Endothelial cell of umbilical vein (primary cell): Measurements from ENCODE around the gene TMEM176A. TPM values are rescaled to one million over a fixed set of nuclear protein-coding genes. Genes with fewer than 3 reads are reported as not detected.

Experiments used
- BruUV-seq: library from RNA; stranded (reverse); fragments of 400-500 nt; replicated peaks from 2 replicates; lab custom pipeline; 2021; lab: Mats Ljungman, UMichigan
- CTCF ChIA-PET: fragments of 300-600, 350-600 bp; sonication (Branson Sonifier 250); formaldehyde crosslinking; loops from one replicate; lab custom pipeline; 2021; ENCODE audit warnings: antibody characterized with exemption, inconsistent platforms; lab: Charles Lee
- POLR2A ChIA-PET: fragments of 300-600, 350-600 bp; sonication (Branson Sonifier 250); formaldehyde crosslinking; loops from one replicate; lab custom pipeline; 2021; ENCODE audit warnings: antibody characterized with exemption, inconsistent platforms; lab: Charles Lee
- DNase-seq: peaks from one replicate; pipeline ENCODE4 v3.0.0-alpha.2; 2011; ENCODE audit warnings: low read depth, low spot score
- FAIRE-seq: peaks from 2 replicates; lab custom pipeline; 2011; peaks lifted over from hg19 to GRCh38; lab: Jason Lieb, UNC
- H2AFZ ChIP-seq: 2 replicates; pipeline ENCODE4 v1.6.0; 2012; ENCODE audit warnings: low read depth, low read length, control low read depth, inconsistent platforms
- H3K27ac ChIP-seq: 2 replicates; pipeline ENCODE4 v1.5.1; 2011; ENCODE audit warnings: low read depth, mild to moderate bottlenecking, control low read depth, low read length, moderate library complexity; ENCODE audit not compliant: insufficient read depth
- H3K27me3 ChIP-seq, 2 experiments: 2 replicates each; pipeline versions ENCODE4 v1.6.0 to v1.6.1; 2011; ENCODE audit warnings: low read length in 2 of 2, mixed read lengths in 1 of 2; ENCODE audit not compliant: control insufficient read depth in 2 of 2, insufficient read depth in 2 of 2
- H3K36me3 ChIP-seq, 2 experiments: 2 replicates in 1 of 2; 3 replicates in 1 of 2; pipeline ENCODE4 v1.5.1; 2011; ENCODE audit warnings: low read length in 2 of 2, mild to moderate bottlenecking in 1 of 2, moderate library complexity in 1 of 2; ENCODE audit not compliant: control insufficient read depth in 2 of 2, insufficient read depth in 2 of 2; ENCODE audit errors: extremely low read depth in 1 of 2
- H3K4me1 ChIP-seq: 3 replicates; pipeline ENCODE4 v1.5.1; 2011; ENCODE audit warnings: mild to moderate bottlenecking, low read length; ENCODE audit not compliant: control insufficient read depth, insufficient read depth; ENCODE audit errors: extremely low read depth
- H3K4me2 ChIP-seq: 2 replicates; pipeline ENCODE4 v1.6.1; 2011; ENCODE audit warnings: low read length, control low read depth, mixed read lengths; ENCODE audit not compliant: insufficient read depth
- H3K4me3 ChIP-seq, 3 experiments: fragments of 200-600 bp in 1 of 3; sonication (generic), shearing (Covaris generic) in 1 of 3; replicated peaks in 1 of 3; 2 replicates each; pipeline ENCODE4 v1.5.1; 2011 to 2016; ENCODE audit warnings: control low read depth in 3 of 3, low read length in 3 of 3, mild to moderate bottlenecking in 2 of 3, inconsistent platforms in 1 of 3, low read depth in 1 of 3, moderate library complexity in 1 of 3; ENCODE audit not compliant: insufficient read depth in 1 of 3
- H3K79me2 ChIP-seq: 2 replicates; pipeline ENCODE4 v1.6.0; 2012; ENCODE audit warnings: low read length, inconsistent platforms; ENCODE audit not compliant: control insufficient read depth, insufficient read depth
- H3K9ac ChIP-seq: replicated peaks from 2 replicates; pipeline ENCODE3; 2011; ENCODE audit warnings: low read length, control low read depth; ENCODE audit not compliant: insufficient read depth; ENCODE audit errors: extremely low read depth
- H3K9me1 ChIP-seq: replicated peaks from 3 replicates; pipeline ENCODE4 v1.6.0; 2011; ENCODE audit warnings: mild to moderate bottlenecking, low read length; ENCODE audit not compliant: control insufficient read depth, insufficient read depth; ENCODE audit errors: extremely low read depth
- H3K9me3 ChIP-seq: replicated peaks from 2 replicates; pipeline ENCODE4 v1.5.1; 2012; ENCODE audit warnings: low read length, inconsistent platforms; ENCODE audit not compliant: control insufficient read depth, insufficient read depth
- H4K20me1 ChIP-seq: replicated peaks from 2 replicates; pipeline ENCODE3; 2011; ENCODE audit warnings: mild to moderate bottlenecking, low read length; ENCODE audit not compliant: control insufficient read depth, insufficient read depth; ENCODE audit errors: extremely low read depth
- EZH2 ChIP-seq: IDR thresholded peaks from 2 replicates; pipeline ENCODE4 v1.6.1; 2012; ENCODE audit warnings: borderline replicate concordance, low read depth, mild to moderate bottlenecking, moderate library complexity, low read length, inconsistent platforms; ENCODE audit not compliant: severe bottlenecking
- FOS ChIP-seq: IDR thresholded peaks from 2 replicates; pipeline ENCODE4 v1.6.1; 2011; ENCODE audit warnings: mild to moderate bottlenecking, low read length, moderate library complexity, borderline replicate concordance; ENCODE audit not compliant: insufficient read depth
- GATA2 ChIP-seq: IDR thresholded peaks from 2 replicates; pipeline ENCODE4 v1.7.0; 2011; ENCODE audit warnings: low read depth, mild to moderate bottlenecking, moderate library complexity, mixed read lengths, low read length; ENCODE audit not compliant: insufficient read length, insufficient read depth
- JUN ChIP-seq: IDR thresholded peaks from 2 replicates; pipeline ENCODE4 v1.6.1; 2011; ENCODE audit warnings: borderline replicate concordance, low read depth; ENCODE audit not compliant: insufficient read length, insufficient read depth
- MYC ChIP-seq: IDR thresholded peaks from one replicate; pipeline ENCODE4 v1.6.1; 2011; ENCODE audit warnings: mild to moderate bottlenecking, low read depth, low read length
- POLR2A ChIP-seq: IDR thresholded peaks from 2 replicates; pipeline ENCODE4 v1.6.1; 2012; ENCODE audit warnings: low read depth, mild to moderate bottlenecking, control low read depth, low read length
- POLR2AphosphoS5 ChIP-seq: IDR thresholded peaks from 2 replicates; pipeline ENCODE4 v1.6.1; 2012; ENCODE audit warnings: low read depth, mild to moderate bottlenecking, control low read depth, low read length, moderate library complexity; ENCODE audit not compliant: insufficient read depth
- dilution Hi-C: fragments of 300-500 bp; cut with MboI; formaldehyde crosslinking; loops from one replicate; pipeline ENCODE4 v1.15.0; 2019; ENCODE audit warnings: low sequenced_read_pairs; ENCODE audit not compliant: extremely low pct_ligation_motif_present
- intact Hi-C: fragments of 100-400 bp; cut with micrococcal nuclease; formaldehyde crosslinking; loops from one replicate; pipeline ENCODE4 v1.10.0; 2022
- polyA plus RNA-seq, 4 experiments: library from polyadenylated mRNA; depleted of rRNA in 3 of 4; stranded (reverse) in 3 of 4; unstranded in 1 of 4; fragments of >200 nt; gene quantifications; 2 replicates each; pipeline versions ENCODE4 v1.2.1 to v1.2.3, GENCODE V29; 2011 to 2012; ENCODE audit warnings: missing spikeins in 1 of 4
- total RNA-seq: library from RNA; stranded (reverse); gene quantifications from 2 replicates; pipeline ENCODE4 v1.2.3, GENCODE V29; 2021
- TF ChIP-seq, protein P1 (sequence below): IDR thresholded peaks from 2 replicates; pipeline ENCODE4 v1.6.1; 2011; ENCODE audit not compliant: insufficient read depth, insufficient read length
- TF ChIP-seq, protein P2 (sequence below), 2 donors: IDR thresholded peaks; 1 replicate in 1 of 2; 2 replicates in 1 of 2; pipeline ENCODE4 v1.5.1; 2011; ENCODE audit warnings: low read length in 2 of 2, mild to moderate bottlenecking in 2 of 2, moderate library complexity in 2 of 2, control low read depth in 1 of 2, inconsistent platforms in 1 of 2, low read depth in 1 of 2; ENCODE audit not compliant: insufficient read depth in 1 of 2; ENCODE audit errors: extremely low read depth in 1 of 2

TMEM176A gene
- total and polyA plus RNA-seq, 2 donors (not counting 3 experiments of a cell fraction or from before 2014, with no cell fraction given) = not detected

DNA sequence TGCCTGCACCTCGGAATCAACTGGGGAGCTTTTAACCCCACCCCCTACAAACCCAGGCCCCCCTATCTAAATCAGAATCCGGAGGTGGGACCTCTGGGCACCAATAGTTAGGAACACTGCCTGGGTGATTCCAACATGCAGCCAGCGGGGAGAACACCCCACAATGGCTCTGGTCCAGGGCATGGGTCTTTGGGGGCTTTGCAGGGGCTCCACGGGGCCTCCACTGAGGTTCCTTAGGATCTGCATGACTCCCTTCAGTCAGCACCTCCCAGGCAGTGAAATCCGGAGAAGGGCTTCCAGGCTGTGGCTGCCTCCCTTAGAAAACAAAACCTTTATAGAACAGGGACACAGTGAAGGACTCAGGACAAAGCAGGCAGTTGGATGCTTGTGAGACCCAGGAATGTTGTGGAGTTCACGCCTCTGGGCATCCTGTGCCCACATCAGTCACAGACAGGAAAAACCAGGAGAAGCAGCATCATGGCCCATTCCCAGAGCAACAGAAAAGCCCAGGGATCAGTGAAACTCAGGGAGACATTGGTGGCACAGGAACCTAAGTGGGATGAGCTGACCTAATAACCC lies 35.2 kb downstream of the TMEM176A start:
- no peak overlapping the region for H3K4me3 ChIP-seq
- H3K4me2 ChIP-seq = no peak overlapping the region
- POLR2A ChIA-PET = no interaction called here
- no TSS peak for BruUV-seq
- dilution Hi-C loops = no loop called here
- intact Hi-C loops = no loop called here
- H3K27me3 ChIP-seq = peaks cover 2 to 5% of the 10 kb centered on the region in 2 experiments
- H3K79me2 ChIP-seq = no peaks in the 10 kb centered on the region
- H3K9me1 ChIP-seq = no peaks in the 10 kb centered on the region
- CTCF ChIA-PET = interaction anchor here (0.6 to 1.0 kb wide), 2 partner anchors 41 to 124 kb away, joined by 3 to 4 read pairs; no protein-coding TSS in a partner anchor
- FAIRE-seq (no peak), DNase-seq (no peak)
- H3K9me3 ChIP-seq = no peaks in the 10 kb centered on the region
- H2AFZ ChIP-seq = no peak overlapping the region
- TF ChIP-seq, protein P1, sequence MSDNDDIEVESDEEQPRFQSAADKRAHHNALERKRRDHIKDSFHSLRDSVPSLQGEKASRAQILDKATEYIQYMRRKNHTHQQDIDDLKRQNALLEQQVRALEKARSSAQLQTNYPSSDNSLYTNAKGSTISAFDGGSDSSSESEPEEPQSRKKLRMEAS = no peak
- no peak for TF ChIP-seq GATA2
- TF ChIP-seq MYC = no peak
- TF ChIP-seq POLR2A = no peak
- no peak for TF ChIP-seq FOS
- no peak for TF ChIP-seq POLR2AphosphoS5
- TF ChIP-seq EZH2 = no peak
- TF ChIP-seq JUN = no peak
- TF ChIP-seq, protein P2, sequence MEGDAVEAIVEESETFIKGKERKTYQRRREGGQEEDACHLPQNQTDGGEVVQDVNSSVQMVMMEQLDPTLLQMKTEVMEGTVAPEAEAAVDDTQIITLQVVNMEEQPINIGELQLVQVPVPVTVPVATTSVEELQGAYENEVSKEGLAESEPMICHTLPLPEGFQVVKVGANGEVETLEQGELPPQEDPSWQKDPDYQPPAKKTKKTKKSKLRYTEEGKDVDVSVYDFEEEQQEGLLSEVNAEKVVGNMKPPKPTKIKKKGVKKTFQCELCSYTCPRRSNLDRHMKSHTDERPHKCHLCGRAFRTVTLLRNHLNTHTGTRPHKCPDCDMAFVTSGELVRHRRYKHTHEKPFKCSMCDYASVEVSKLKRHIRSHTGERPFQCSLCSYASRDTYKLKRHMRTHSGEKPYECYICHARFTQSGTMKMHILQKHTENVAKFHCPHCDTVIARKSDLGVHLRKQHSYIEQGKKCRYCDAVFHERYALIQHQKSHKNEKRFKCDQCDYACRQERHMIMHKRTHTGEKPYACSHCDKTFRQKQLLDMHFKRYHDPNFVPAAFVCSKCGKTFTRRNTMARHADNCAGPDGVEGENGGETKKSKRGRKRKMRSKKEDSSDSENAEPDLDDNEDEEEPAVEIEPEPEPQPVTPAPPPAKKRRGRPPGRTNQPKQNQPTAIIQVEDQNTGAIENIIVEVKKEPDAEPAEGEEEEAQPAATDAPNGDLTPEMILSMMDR (IDR thresholded peaks at IDR 0.05; ENCODE audit: extremely low read depth in 1 of 2, insufficient read depth in 1 of 2, low read depth in 1 of 2, low read length in 2 of 2) = no peak
- H3K36me3 ChIP-seq = no peaks in the 10 kb centered on the region
- no peak overlapping the region for H3K27ac ChIP-seq
- H3K4me1 ChIP-seq = no peaks in the 10 kb centered on the region
- no peak overlapping the region for H3K9ac ChIP-seq
- H4K20me1 ChIP-seq = no peaks in the 10 kb centered on the region
